Activated CD4-positive, alpha-beta T cell treated with anti-CD3 and anti-CD28 coated beads, Interleukin-2, amount 50 U/mL, for 24 hours (primary cell): Measurements from ENCODE around the gene WDR81.

Experiments used
- DNase-seq, 2 donors: peaks; one replicate each; pipeline ENCODE4 v3.0.0-alpha.2; 2020; ENCODE audit warnings: low read depth in 1 of 2, low spot score in 1 of 2

Gene WDR81

DNA sequence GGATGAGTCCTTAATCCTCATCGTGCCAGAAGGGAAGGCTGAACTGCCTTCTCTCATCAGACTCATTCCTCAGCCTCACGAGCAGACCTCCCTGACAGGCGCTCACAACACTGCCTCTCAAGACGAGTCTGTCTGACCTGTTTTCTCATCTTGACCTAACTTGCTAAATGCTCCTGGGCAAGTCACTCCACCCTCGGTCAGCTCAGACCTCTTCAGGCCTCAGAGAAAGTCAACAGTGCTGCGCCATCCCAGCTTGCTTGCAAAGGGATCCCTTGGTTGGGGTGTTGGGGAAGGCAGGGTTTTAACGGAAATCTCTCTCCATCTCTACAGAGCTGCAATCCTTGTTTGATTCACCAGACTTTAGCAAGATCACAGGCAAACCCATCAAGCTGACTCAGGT lies 52.4 kb downstream of the WDR81 start:
- no peak for DNase-seq

DNA sequence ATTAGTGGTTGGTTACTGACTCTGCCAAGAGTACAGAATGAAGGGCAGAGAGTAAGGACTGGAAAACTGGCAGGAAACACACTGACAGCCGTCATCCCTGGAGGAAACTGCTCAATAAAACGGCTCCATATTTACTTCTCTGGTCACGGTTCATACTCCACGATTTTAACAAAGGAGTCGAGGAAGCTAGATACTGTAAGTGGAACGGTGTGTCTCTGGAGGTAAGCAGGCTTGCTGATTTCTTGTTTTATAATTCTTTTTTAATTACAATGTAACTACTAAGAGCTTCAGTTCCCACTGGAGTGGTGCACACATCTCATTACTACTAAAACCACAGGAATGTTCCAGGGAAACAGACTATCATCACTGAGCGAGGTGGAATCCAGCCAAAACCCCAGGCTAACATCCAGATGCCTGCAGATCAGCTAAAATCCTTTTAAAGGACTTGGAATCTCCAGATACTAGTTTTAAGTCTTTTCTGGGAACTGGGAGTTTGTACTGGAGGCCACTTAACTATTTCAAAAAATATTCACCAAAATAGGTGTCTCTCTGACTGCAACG lies 55.1 kb downstream of the WDR81 start:
- no peak for DNase-seq

DNA sequence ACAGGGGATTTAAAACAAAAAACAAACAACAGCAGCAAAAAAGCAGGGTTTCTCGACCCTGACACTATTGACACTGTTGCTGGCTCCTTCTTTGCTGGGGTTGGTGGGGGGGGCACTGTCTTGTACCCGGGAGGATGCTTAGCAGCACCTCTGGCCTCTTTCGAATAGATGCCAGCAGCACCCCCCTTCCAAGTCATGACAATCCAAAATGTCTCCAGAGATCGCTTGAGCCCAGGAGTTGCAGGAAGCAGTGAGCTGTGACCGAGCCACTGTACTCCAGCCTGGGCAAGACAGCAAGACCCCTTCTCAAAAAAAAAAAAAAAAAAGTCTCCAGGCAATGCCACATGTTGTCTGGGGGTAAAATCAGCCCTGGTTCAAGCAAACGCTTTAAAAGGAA lies 57.7 kb downstream of the WDR81 start:
- DNase-seq: no peak

DNA sequence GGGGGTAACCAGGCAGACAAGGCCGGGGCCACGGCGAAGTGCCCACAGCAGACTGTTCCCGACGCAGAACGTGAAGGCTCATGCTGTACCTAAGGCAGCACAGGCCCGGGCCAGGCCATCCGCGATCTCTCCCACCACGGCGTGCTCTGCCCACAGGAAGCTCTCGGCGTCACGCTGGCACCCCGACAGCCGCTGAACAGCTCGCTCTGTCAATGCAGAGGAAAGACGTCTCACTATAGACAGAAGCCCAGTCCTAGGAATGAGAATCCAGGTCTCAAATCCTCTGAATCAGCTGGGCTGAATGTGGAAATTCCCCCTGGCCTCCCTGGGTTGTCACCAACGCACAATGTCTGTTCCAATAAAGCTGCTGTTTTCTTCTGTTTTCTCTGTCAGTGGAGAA lies 58.8 kb downstream of the WDR81 start:
- no peak for DNase-seq

DNA sequence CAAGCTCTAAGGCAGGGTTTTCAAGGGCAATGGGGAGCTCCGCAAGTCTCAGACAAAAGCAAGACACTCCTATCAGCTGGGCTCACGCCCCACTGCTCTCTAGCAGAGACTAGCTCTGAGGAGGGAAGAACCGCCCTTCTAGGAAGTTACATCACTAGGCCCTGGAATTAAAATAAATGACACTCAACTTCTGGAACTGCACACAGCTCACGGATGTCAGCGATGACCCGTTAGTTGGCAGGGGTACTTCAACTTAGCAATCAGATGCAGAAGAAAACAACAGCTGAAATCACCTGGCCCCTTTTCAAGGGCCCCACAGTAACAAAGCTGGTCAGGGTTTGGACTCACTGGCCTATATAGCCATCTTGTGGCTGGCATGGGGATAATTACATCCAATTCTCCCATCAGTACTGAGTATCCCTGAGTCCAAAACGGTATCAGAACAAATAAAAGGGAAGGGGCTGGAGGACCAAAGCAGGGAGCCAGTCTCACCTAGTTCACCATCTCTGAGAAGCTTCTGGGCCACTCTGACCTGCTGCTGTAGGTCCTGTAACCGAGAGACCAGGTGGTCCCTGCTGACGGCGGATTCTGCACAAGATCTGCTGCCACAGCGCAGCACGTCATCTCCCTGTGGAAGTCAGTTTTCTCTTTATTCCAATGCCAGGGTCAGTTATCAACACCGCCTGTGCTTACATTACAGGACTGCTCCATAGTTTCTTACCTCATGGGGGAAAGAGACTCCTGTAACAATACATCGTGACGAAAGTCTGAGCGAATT lies 59.5 kb downstream of the WDR81 start:
- DNase-seq: no peak

DNA sequence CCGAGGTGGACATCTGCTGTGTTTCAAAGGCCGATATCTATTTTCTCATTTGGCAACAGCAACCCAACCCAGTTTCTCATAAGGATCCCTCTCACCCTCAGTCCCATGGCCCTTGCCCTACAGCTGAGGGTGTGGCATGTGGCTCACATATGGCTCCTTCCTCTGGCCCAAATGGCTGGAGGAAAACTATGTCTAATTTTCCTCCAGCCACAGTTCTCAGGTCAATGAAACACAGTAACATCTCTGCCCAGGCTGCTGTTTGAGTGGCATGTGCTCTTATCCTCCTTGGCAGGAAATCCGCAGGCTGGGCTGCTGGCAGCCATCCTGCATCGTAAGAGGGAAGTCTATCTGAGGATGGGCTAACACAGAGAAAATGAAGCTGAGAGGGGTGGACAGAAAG lies 61.4 kb downstream of the WDR81 start:
- no peak for DNase-seq

DNA sequence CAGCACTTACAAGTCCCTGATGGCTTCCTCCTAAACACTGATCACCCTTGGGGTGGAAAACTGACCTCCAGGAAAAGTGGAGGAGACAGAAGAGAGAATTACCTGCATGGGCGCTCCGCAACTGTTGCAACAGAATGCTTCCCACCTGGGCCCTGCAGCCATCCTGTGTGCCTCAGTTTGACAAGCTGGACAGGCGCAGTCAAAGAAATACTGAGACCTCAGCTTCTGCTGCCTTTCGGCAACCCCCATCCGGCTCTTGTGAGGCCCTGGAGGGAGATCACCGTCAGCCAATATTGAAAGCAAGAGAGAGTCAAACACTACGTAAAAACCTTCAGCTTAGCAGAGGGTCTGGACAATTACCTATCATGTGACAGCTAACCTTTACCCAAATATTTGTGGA lies 62.2 kb downstream of the WDR81 start:
- no peak for DNase-seq

DNA sequence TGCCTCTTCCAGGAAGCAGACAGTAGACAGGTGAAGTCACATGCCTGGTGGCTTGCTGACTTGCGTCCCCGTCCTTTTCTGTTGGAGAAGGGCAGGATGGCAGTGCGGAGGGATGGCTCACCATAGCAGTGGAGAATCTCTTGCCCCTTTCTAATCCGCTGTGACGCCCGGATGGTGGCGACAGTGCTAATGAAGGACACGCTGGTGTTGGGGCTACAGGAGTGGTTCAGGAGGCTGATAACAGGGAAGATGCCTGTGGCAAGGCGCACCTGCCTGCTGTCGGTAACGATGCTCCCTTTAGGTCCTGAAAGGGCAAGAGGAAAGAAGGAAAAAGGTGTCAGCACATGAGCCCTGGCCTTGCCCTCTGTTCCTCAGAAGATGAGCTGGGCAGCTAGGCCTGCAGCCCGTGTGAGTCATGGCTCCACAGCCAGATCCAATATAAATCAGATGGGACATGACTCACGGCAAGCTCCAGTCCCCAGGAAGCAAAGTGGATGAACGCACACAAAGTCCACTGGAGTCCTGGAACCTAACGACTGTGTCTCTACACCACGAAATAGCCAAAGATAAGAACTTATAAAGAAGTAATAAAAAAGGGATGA lies 62.9 kb downstream of the WDR81 start:
- DNase-seq: no peak
